Measurements from ENCODE around the gene YWHAE.
"Not testable (repeated sequence)": the region's sequence is repeated elsewhere in the genome, so short reads cannot be mapped to it uniquely, and the experiment has no call there.

Gene YWHAE

GRCh38 chr17:1387490-1388227, 12.4 kb downstream of the YWHAE start:
- DNase-seq (ENCODE audit: extremely low spot score); CTCF ChIA-PET: not testable (repeated sequence)
- peak; percentile 86 for TF ChIP-seq ZNF384 (IDR thresholded peaks at IDR 0.05)
- POLR2A ChIA-PET: interaction anchor here (4.5 kb wide), 1 partner anchor 12 kb away, joined by 30 read pairs; the partner anchor contains the start of gene YWHAE

- ChIA-PET CTCF (interaction anchor here (0.7 to 1.4 kb wide), 3 partner anchors 15 to 264 kb away, joined by 3 to 6 read pairs (median 3); no protein-coding TSS in a partner anchor), POLR2A (interaction anchor here (1.4 kb wide), 1 partner anchor 13 kb away, joined by 8 read pairs; the partner anchor contains the start of gene YWHAE)
- peak; percentile 59; the same call in 1 of the 2 replicates for TF ChIP-seq ZNF384 (IDR thresholded peaks at IDR 0.05)
- DNase-seq (ENCODE audit: extremely low spot score): not testable (repeated sequence)
Measured at GRCh38 chr17:1386675-1387190, 13.3 kb downstream of the YWHAE start.

- TF ChIP-seq SUZ12 (IDR thresholded peaks at IDR 0.05) (no peak), ARNT (IDR thresholded peaks at IDR 0.05) (no peak), FOXA1 (IDR thresholded peaks at IDR 0.05) (no peak), SP1 (IDR thresholded peaks at IDR 0.05) (no peak), TARDBP (IDR thresholded peaks at IDR 0.05) (no peak), PKNOX1 (IDR thresholded peaks at IDR 0.05) (no peak), CTBP1 (IDR thresholded peaks at IDR 0.05; ENCODE audit: borderline replicate concordance) (no peak), HDGF (IDR thresholded peaks at IDR 0.05; ENCODE audit: borderline replicate concordance) (no peak), ZNF384 (IDR thresholded peaks at IDR 0.05) (no peak), FOXK2 (IDR thresholded peaks at IDR 0.05) (no peak), L3MBTL2 (conservative IDR thresholded peaks at IDR 0.05) (no peak), BHLHE40 (IDR thresholded peaks at IDR 0.05; ENCODE audit: borderline replicate concordance) (no peak), ELF4 (IDR thresholded peaks at IDR 0.05) (no peak)
- ChIA-PET CTCF (interaction anchor here (0.7 to 1.4 kb wide), 3 partner anchors 14 to 264 kb away, joined by 3 to 6 read pairs (median 3); no protein-coding TSS in a partner anchor), POLR2A (interaction anchor here (1.4 kb wide), 1 partner anchor 13 kb away, joined by 8 read pairs; the partner anchor contains the start of gene YWHAE)
- DNase-seq (ENCODE audit: extremely low spot score): no peak
Measured at GRCh38 chr17:1386265-1386664, 13.8 kb downstream of the YWHAE start.

DNA sequence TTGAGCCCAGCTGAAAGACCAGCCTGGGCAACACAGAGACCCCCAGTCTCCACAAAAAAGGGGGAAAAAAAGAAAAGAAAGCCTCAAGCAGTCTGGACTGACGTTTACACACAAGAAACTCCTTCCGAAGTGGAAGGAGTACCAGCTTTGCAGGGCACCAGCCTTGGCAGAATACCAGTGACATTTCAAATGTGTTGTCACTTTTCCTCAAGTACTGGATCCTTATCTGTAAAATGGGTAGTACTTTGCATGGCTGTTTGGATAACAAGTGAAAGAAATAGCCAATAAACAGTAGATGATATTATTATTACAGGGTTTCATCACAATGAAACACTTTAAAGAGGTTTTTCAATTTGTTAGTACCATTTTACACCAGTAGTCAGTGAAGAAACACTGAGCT, 14.2 kb downstream of the YWHAE start:
- TF ChIP-seq ZNF384 (IDR thresholded peaks at IDR 0.05): no peak
- no peak for TF ChIP-seq LEF1 (IDR thresholded peaks at IDR 0.05; ENCODE audit: borderline replicate concordance)
- no peak for TF ChIP-seq ELF4 (IDR thresholded peaks at IDR 0.05)
- TF ChIP-seq FOXM1 (IDR thresholded peaks at IDR 0.05; ENCODE audit: borderline replicate concordance): no peak
- TF ChIP-seq FOXK2 (IDR thresholded peaks at IDR 0.05): no peak
- TF ChIP-seq BHLHE40 (IDR thresholded peaks at IDR 0.05; ENCODE audit: borderline replicate concordance): no peak
- TF ChIP-seq L3MBTL2 (conservative IDR thresholded peaks at IDR 0.05): no peak
- no peak for TF ChIP-seq CTBP1 (IDR thresholded peaks at IDR 0.05; ENCODE audit: borderline replicate concordance)
- TF ChIP-seq HDGF (IDR thresholded peaks at IDR 0.05; ENCODE audit: borderline replicate concordance): no peak
- POLR2A ChIA-PET: interaction anchor here (1.4 kb wide), 1 partner anchor 14 kb away, joined by 8 read pairs; the partner anchor contains the start of gene YWHAE
- CTCF ChIA-PET: interaction anchor here (1.2 to 1.4 kb wide), 2 partner anchors 14 to 21 kb away, joined by 3 to 6 read pairs; no protein-coding TSS in a partner anchor
- DNase-seq (ENCODE audit: extremely low spot score): no peak

DNA sequence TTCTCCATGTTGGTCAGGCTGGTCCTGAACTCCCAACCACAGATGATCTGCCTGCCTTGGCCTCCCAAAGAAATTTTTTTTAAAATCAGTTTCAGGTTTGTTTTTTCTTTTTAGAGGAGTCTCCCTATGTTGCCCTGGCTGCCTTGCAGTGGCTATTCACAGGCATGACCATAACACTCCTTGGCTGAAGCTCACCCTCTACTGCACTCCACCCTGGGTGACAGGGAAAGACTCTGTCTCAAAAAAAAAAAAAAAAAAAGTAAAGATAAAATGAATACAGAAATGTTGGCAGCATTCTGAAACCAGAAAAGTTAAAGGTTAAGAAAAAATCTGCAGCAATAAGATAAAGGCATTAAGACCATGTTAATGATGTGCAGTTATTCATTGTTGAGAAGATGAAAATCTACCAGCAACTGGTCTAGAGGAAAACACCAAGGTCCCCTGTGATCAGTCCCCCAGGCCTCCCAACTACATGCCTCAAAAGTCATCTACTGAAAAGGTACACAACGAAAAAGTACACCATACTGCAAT, 15.1 kb downstream of the YWHAE start:
- ChIA-PET CTCF (interaction anchor here (0.7 kb wide), 1 partner anchor 16 kb away, joined by 3 read pairs; no protein-coding TSS in a partner anchor), POLR2A (no interaction called here)
- no peak for DNase-seq (ENCODE audit: extremely low spot score)
- no peak for TF ChIP-seq FOXK2 (IDR thresholded peaks at IDR 0.05)
- TF ChIP-seq HDGF (IDR thresholded peaks at IDR 0.05; ENCODE audit: borderline replicate concordance): no peak
- no peak for TF ChIP-seq FOXA1 (IDR thresholded peaks at IDR 0.05)
- no peak for TF ChIP-seq L3MBTL2 (conservative IDR thresholded peaks at IDR 0.05)
- no peak for TF ChIP-seq SUZ12 (IDR thresholded peaks at IDR 0.05)
- no peak for TF ChIP-seq ELF4 (IDR thresholded peaks at IDR 0.05)
- TF ChIP-seq ZNF384 (IDR thresholded peaks at IDR 0.05): no peak
- no peak for TF ChIP-seq FOXM1 (IDR thresholded peaks at IDR 0.05; ENCODE audit: borderline replicate concordance)
- no peak for TF ChIP-seq BHLHE40 (IDR thresholded peaks at IDR 0.05; ENCODE audit: borderline replicate concordance)
- no peak for TF ChIP-seq SP1 (IDR thresholded peaks at IDR 0.05)
- no peak for TF ChIP-seq CTBP1 (IDR thresholded peaks at IDR 0.05; ENCODE audit: borderline replicate concordance)
- no peak for TF ChIP-seq TARDBP (IDR thresholded peaks at IDR 0.05)
- no peak for TF ChIP-seq PKNOX1 (IDR thresholded peaks at IDR 0.05)
- no peak for TF ChIP-seq NFRKB (IDR thresholded peaks at IDR 0.05)

DNA sequence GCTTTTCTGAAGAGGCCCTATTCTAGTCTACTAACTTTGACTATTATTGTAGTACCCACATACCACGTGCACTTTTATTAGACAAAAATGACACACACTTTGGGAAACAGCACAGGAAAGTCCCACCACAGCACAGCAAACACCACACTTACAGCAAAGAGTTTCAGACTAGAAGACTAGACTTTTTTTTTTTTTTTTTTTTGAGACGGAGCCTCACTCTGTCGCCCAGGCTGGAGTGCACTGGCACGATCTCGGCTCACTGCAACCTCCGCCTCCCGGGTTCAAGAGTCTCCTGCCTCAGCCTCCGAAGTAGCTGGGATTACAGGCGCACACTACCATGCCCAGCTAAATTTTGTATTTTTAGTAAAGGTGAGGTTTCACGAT, 20.1 kb downstream of the YWHAE start:
- TF ChIP-seq L3MBTL2 (conservative IDR thresholded peaks at IDR 0.05) (no peak), SUZ12 (IDR thresholded peaks at IDR 0.05) (no peak), FOXK2 (IDR thresholded peaks at IDR 0.05) (no peak), ZNF384 (IDR thresholded peaks at IDR 0.05) (no peak), FOXA1 (IDR thresholded peaks at IDR 0.05) (no peak), ELF4 (IDR thresholded peaks at IDR 0.05) (no peak), NFRKB (IDR thresholded peaks at IDR 0.05) (no peak), SP1 (IDR thresholded peaks at IDR 0.05) (no peak), BHLHE40 (IDR thresholded peaks at IDR 0.05; ENCODE audit: borderline replicate concordance) (no peak), ARNT (IDR thresholded peaks at IDR 0.05) (no peak), TARDBP (IDR thresholded peaks at IDR 0.05) (no peak), FOXM1 (IDR thresholded peaks at IDR 0.05; ENCODE audit: borderline replicate concordance) (no peak), HDGF (IDR thresholded peaks at IDR 0.05; ENCODE audit: borderline replicate concordance) (no peak), CTBP1 (IDR thresholded peaks at IDR 0.05; ENCODE audit: borderline replicate concordance) (no peak), PKNOX1 (IDR thresholded peaks at IDR 0.05) (no peak)
- ChIA-PET POLR2A (interaction anchor here (1.0 to 1.6 kb wide), 2 partner anchors 11 to 14 kb away, joined by 5 to 8 read pairs; no protein-coding TSS in a partner anchor), CTCF (interaction anchor here (0.8 to 2.9 kb wide), 2 partner anchors 14 to 47 kb away, joined by 3 to 14 read pairs; no protein-coding TSS in a partner anchor)
- no peak for DNase-seq (ENCODE audit: extremely low spot score)

Data from HEK293T (cell line).